Measurements from ENCODE around the gene TBC1D1. TPM values are rescaled to one million over a fixed set of nuclear protein-coding genes. Genes with fewer than 3 reads are reported as not detected.

Gene TBC1D1
- polyA plus RNA-seq, 2 donors = 10.4 to 15.3 TPM

- peaks cover 0 to 2% of the 10 kb centered on the region in 2 donors for H3K4me1 ChIP-seq (ENCODE audit: control insufficient read depth in 2 of 2, insufficient read depth in 2 of 2, low read length in 1 of 2)
- no peak overlapping the region for H3K4me3 ChIP-seq (ENCODE audit: low read depth in 1 of 2, low read length in 2 of 2)
- no peaks in the 10 kb centered on the region for H3K36me3 ChIP-seq (ENCODE audit: control insufficient read depth in 2 of 2, insufficient read depth in 2 of 2, low read length in 1 of 2)
- H3K9me3 ChIP-seq (ENCODE audit: control insufficient read depth in 2 of 2, insufficient read depth in 1 of 2, low read depth in 1 of 2, low read length in 1 of 2) = no peaks in the 10 kb centered on the region
- WGBS, 2 donors = 80 to 82% methylated on average over 3 of the region's 3 CpGs
- peak overlapping the region; percentile 42 to 53 for H3K27ac ChIP-seq (ENCODE audit: low read depth in 2 of 2, low read length in 1 of 2)
- no peaks in the 10 kb centered on the region for H3K27me3 ChIP-seq (ENCODE audit: control insufficient read depth in 1 of 2, insufficient read depth in 2 of 2, low read length in 2 of 2)
Observed at GRCh38 chr4:37884855-37885487, 5.9 kb upstream of the TBC1D1 start.

GRCh38 chr4:37885496-37885895, 5.4 kb upstream of the TBC1D1 start:
- peaks cover 0 to 7% of the 10 kb centered on the region in 2 donors for H3K4me1 ChIP-seq (ENCODE audit: control insufficient read depth in 2 of 2, insufficient read depth in 2 of 2, low read length in 1 of 2)
- no peaks in the 10 kb centered on the region for H3K27me3 ChIP-seq (ENCODE audit: control insufficient read depth in 1 of 2, insufficient read depth in 2 of 2, low read length in 2 of 2)
- H3K9me3 ChIP-seq (ENCODE audit: control insufficient read depth in 2 of 2, insufficient read depth in 1 of 2, low read depth in 1 of 2, low read length in 1 of 2) = no peaks in the 10 kb centered on the region
- H3K36me3 ChIP-seq (ENCODE audit: control insufficient read depth in 2 of 2, insufficient read depth in 2 of 2, low read length in 1 of 2) = no peaks in the 10 kb centered on the region
- H3K4me3 ChIP-seq (ENCODE audit: low read depth in 1 of 2, low read length in 2 of 2) = no peak overlapping the region
- H3K27ac ChIP-seq (ENCODE audit: low read depth in 2 of 2, low read length in 1 of 2) = peak overlapping the region in 1 of 2 donors; percentile 53
- WGBS, 2 donors = 39 to 52% methylated on average over 8 of the region's 8 CpGs

- peaks cover 0 to 8% of the 10 kb centered on the region in 2 donors for H3K4me1 ChIP-seq (ENCODE audit: control insufficient read depth in 2 of 2, insufficient read depth in 2 of 2, low read length in 1 of 2)
- H3K36me3 ChIP-seq (ENCODE audit: control insufficient read depth in 2 of 2, insufficient read depth in 2 of 2, low read length in 1 of 2) = no peaks in the 10 kb centered on the region
- no peaks in the 10 kb centered on the region for H3K27me3 ChIP-seq (ENCODE audit: control insufficient read depth in 1 of 2, insufficient read depth in 2 of 2, low read length in 2 of 2)
- peak overlapping the region; percentile 69 to 74 for H3K27ac ChIP-seq (ENCODE audit: low read depth in 2 of 2, low read length in 1 of 2)
- peak overlapping the region; percentile 74 to 81 for H3K4me3 ChIP-seq (ENCODE audit: low read depth in 1 of 2, low read length in 2 of 2)
- 13 to 14% methylated on average over 59 to 63 of the region's 63 CpGs for WGBS, 2 donors
- no peaks in the 10 kb centered on the region for H3K9me3 ChIP-seq (ENCODE audit: control insufficient read depth in 2 of 2, insufficient read depth in 1 of 2, low read depth in 1 of 2, low read length in 1 of 2)
Observed at GRCh38 chr4:37889849-37890800, 759 bp upstream of the TBC1D1 start.

- 0 to 1% methylated on average over 35 to 49 of the region's 49 CpGs for WGBS, 2 donors
- Histone ChIP-seq H3K4me3 (ENCODE audit: low read depth in 1 of 2, low read length in 2 of 2) (peak overlapping the region; percentile 74 to 81), H3K27ac (ENCODE audit: low read depth in 2 of 2, low read length in 1 of 2) (peak overlapping the region; percentile 69 to 74), H3K9me3 (ENCODE audit: control insufficient read depth in 2 of 2, insufficient read depth in 1 of 2, low read depth in 1 of 2, low read length in 1 of 2) (no peaks in the 10 kb centered on the region), H3K27me3 (ENCODE audit: control insufficient read depth in 1 of 2, insufficient read depth in 2 of 2, low read length in 2 of 2) (no peaks in the 10 kb centered on the region), H3K36me3 (ENCODE audit: control insufficient read depth in 2 of 2, insufficient read depth in 2 of 2, low read length in 1 of 2) (no peaks in the 10 kb centered on the region), H3K4me1 (ENCODE audit: control insufficient read depth in 2 of 2, insufficient read depth in 2 of 2, low read length in 1 of 2) (peaks cover 0 to 8% of the 10 kb centered on the region in 2 donors)
Observed at GRCh38 chr4:37891260-37892159, 626 bp downstream of the TBC1D1 start.

- H3K36me3 ChIP-seq (ENCODE audit: control insufficient read depth in 2 of 2, insufficient read depth in 2 of 2, low read length in 1 of 2) = no peaks in the 10 kb centered on the region
- peak overlapping the region in 1 of 2 donors; percentile 50 for H3K27ac ChIP-seq (ENCODE audit: low read depth in 2 of 2, low read length in 1 of 2)
- H3K4me3 ChIP-seq (ENCODE audit: low read depth in 1 of 2, low read length in 2 of 2) = no peak overlapping the region
- WGBS, 2 donors = 62 to 68% methylated on average over 5 of the region's 5 CpGs
- H3K27me3 ChIP-seq (ENCODE audit: control insufficient read depth in 1 of 2, insufficient read depth in 2 of 2, low read length in 2 of 2) = no peaks in the 10 kb centered on the region
- H3K9me3 ChIP-seq (ENCODE audit: control insufficient read depth in 2 of 2, insufficient read depth in 1 of 2, low read depth in 1 of 2, low read length in 1 of 2) = no peaks in the 10 kb centered on the region
- peaks cover 0 to 8% of the 10 kb centered on the region in 2 donors for H3K4me1 ChIP-seq (ENCODE audit: control insufficient read depth in 2 of 2, insufficient read depth in 2 of 2, low read length in 1 of 2)
Observed at GRCh38 chr4:37892641-37893040, 1.8 kb downstream of the TBC1D1 start.

- H3K27ac ChIP-seq (ENCODE audit: low read depth in 2 of 2, low read length in 1 of 2) = peak overlapping the region in 1 of 2 donors; percentile 50
- peaks cover 0 to 8% of the 10 kb centered on the region in 2 donors for H3K4me1 ChIP-seq (ENCODE audit: control insufficient read depth in 2 of 2, insufficient read depth in 2 of 2, low read length in 1 of 2)
- H3K4me3 ChIP-seq (ENCODE audit: low read depth in 1 of 2, low read length in 2 of 2) = no peak overlapping the region
- H3K9me3 ChIP-seq (ENCODE audit: control insufficient read depth in 2 of 2, insufficient read depth in 1 of 2, low read depth in 1 of 2, low read length in 1 of 2) = no peaks in the 10 kb centered on the region
- 77 to 86% methylated on average over 3 of the region's 3 CpGs for WGBS, 2 donors
- H3K36me3 ChIP-seq (ENCODE audit: control insufficient read depth in 2 of 2, insufficient read depth in 2 of 2, low read length in 1 of 2) = no peaks in the 10 kb centered on the region
- no peaks in the 10 kb centered on the region for H3K27me3 ChIP-seq (ENCODE audit: control insufficient read depth in 1 of 2, insufficient read depth in 2 of 2, low read length in 2 of 2)
Observed at GRCh38 chr4:37893164-37893563, 2.3 kb downstream of the TBC1D1 start.

GRCh38 chr4:37895271-37895670, 4.4 kb downstream of the TBC1D1 start:
- H3K27ac ChIP-seq (ENCODE audit: low read depth in 2 of 2, low read length in 1 of 2) = no peak overlapping the region
- peaks cover 0 to 3% of the 10 kb centered on the region in 2 donors for H3K4me1 ChIP-seq (ENCODE audit: control insufficient read depth in 2 of 2, insufficient read depth in 2 of 2, low read length in 1 of 2)
- no peaks in the 10 kb centered on the region for H3K27me3 ChIP-seq (ENCODE audit: control insufficient read depth in 1 of 2, insufficient read depth in 2 of 2, low read length in 2 of 2)
- 84 to 88% methylated on average over 7 of the region's 7 CpGs for WGBS, 2 donors
- H3K9me3 ChIP-seq (ENCODE audit: control insufficient read depth in 2 of 2, insufficient read depth in 1 of 2, low read depth in 1 of 2, low read length in 1 of 2) = no peaks in the 10 kb centered on the region
- no peaks in the 10 kb centered on the region for H3K36me3 ChIP-seq (ENCODE audit: control insufficient read depth in 2 of 2, insufficient read depth in 2 of 2, low read length in 1 of 2)
- no peak overlapping the region for H3K4me3 ChIP-seq (ENCODE audit: low read depth in 1 of 2, low read length in 2 of 2)

- Histone ChIP-seq H3K27me3 (ENCODE audit: control insufficient read depth in 1 of 2, insufficient read depth in 2 of 2, low read length in 2 of 2) (no peaks in the 10 kb centered on the region), H3K9me3 (ENCODE audit: control insufficient read depth in 2 of 2, insufficient read depth in 1 of 2, low read depth in 1 of 2, low read length in 1 of 2) (no peaks in the 10 kb centered on the region), H3K4me1 (ENCODE audit: control insufficient read depth in 2 of 2, insufficient read depth in 2 of 2, low read length in 1 of 2) (no peaks in the 10 kb centered on the region), H3K4me3 (ENCODE audit: low read depth in 1 of 2, low read length in 2 of 2) (no peak overlapping the region), H3K36me3 (ENCODE audit: control insufficient read depth in 2 of 2, insufficient read depth in 2 of 2, low read length in 1 of 2) (no peaks in the 10 kb centered on the region), H3K27ac (ENCODE audit: low read depth in 2 of 2, low read length in 1 of 2) (no peak overlapping the region)
Observed at GRCh38 chr4:37896206-37896860, 5.4 kb downstream of the TBC1D1 start.

GRCh38 chr4:37902212-37902611, 11.3 kb downstream of the TBC1D1 start:
- Histone ChIP-seq H3K4me3 (ENCODE audit: low read depth in 1 of 2, low read length in 2 of 2) (no peak overlapping the region), H3K4me1 (ENCODE audit: control insufficient read depth in 2 of 2, insufficient read depth in 2 of 2, low read length in 1 of 2) (no peaks in the 10 kb centered on the region), H3K9me3 (ENCODE audit: control insufficient read depth in 2 of 2, insufficient read depth in 1 of 2, low read depth in 1 of 2, low read length in 1 of 2) (no peaks in the 10 kb centered on the region), H3K36me3 (ENCODE audit: control insufficient read depth in 2 of 2, insufficient read depth in 2 of 2, low read length in 1 of 2) (no peaks in the 10 kb centered on the region), H3K27me3 (ENCODE audit: control insufficient read depth in 1 of 2, insufficient read depth in 2 of 2, low read length in 2 of 2) (no peaks in the 10 kb centered on the region), H3K27ac (ENCODE audit: low read depth in 2 of 2, low read length in 1 of 2) (no peak overlapping the region)
- 58 to 64% methylated on average over 7 of the region's 7 CpGs for WGBS, 2 donors
